Measurements from ENCODE around the gene EDN2. TPM values are rescaled to one million over a fixed set of nuclear protein-coding genes. Genes with fewer than 3 reads are reported as not detected.

The EDN2 gene
- polyA plus RNA-seq, 2 donors, result 6.9 to 32.1 TPM

- no peaks in the 10 kb centered on the region for H3K9me3 ChIP-seq (ENCODE audit: control insufficient read depth in 2 of 2, insufficient read depth in 1 of 2, low read depth in 1 of 2, low read length in 1 of 2)
- H3K36me3 ChIP-seq (ENCODE audit: control insufficient read depth in 2 of 2, insufficient read depth in 2 of 2, low read length in 1 of 2), result no peaks in the 10 kb centered on the region
- WGBS, 2 donors, result 80 to 88% methylated on average over 5 of the region's 5 CpGs
- H3K27ac ChIP-seq (ENCODE audit: low read depth in 2 of 2, low read length in 1 of 2), result no peak overlapping the region
- H3K27me3 ChIP-seq (ENCODE audit: control insufficient read depth in 1 of 2, insufficient read depth in 2 of 2, low read length in 2 of 2), result no peaks in the 10 kb centered on the region
- H3K4me3 ChIP-seq (ENCODE audit: low read depth in 1 of 2, low read length in 2 of 2), result no peak overlapping the region
- peaks cover 9 to 13% of the 10 kb centered on the region in 2 donors for H3K4me1 ChIP-seq (ENCODE audit: control insufficient read depth in 2 of 2, insufficient read depth in 2 of 2, low read length in 1 of 2)
Observed at GRCh38 chr1:41436281-41437010, 48.0 kb downstream of the EDN2 start.

GRCh38 chr1:41435570-41436178 lies 48.8 kb downstream of the EDN2 start:
- no peak overlapping the region for H3K4me3 ChIP-seq (ENCODE audit: low read depth in 1 of 2, low read length in 2 of 2)
- no peak overlapping the region for H3K27ac ChIP-seq (ENCODE audit: low read depth in 2 of 2, low read length in 1 of 2)
- 71 to 76% methylated on average over 15 of the region's 15 CpGs for WGBS, 2 donors
- H3K9me3 ChIP-seq (ENCODE audit: control insufficient read depth in 2 of 2, insufficient read depth in 1 of 2, low read depth in 1 of 2, low read length in 1 of 2), result no peaks in the 10 kb centered on the region
- H3K4me1 ChIP-seq (ENCODE audit: control insufficient read depth in 2 of 2, insufficient read depth in 2 of 2, low read length in 1 of 2), result peaks cover 9 to 13% of the 10 kb centered on the region in 2 donors
- no peaks in the 10 kb centered on the region for H3K27me3 ChIP-seq (ENCODE audit: control insufficient read depth in 1 of 2, insufficient read depth in 2 of 2, low read length in 2 of 2)
- no peaks in the 10 kb centered on the region for H3K36me3 ChIP-seq (ENCODE audit: control insufficient read depth in 2 of 2, insufficient read depth in 2 of 2, low read length in 1 of 2)

GRCh38 chr1:41434748-41435449 lies 49.6 kb downstream of the EDN2 start:
- H3K27ac ChIP-seq (ENCODE audit: low read depth in 2 of 2, low read length in 1 of 2), result no peak overlapping the region
- no peaks in the 10 kb centered on the region for H3K36me3 ChIP-seq (ENCODE audit: control insufficient read depth in 2 of 2, insufficient read depth in 2 of 2, low read length in 1 of 2)
- H3K4me1 ChIP-seq (ENCODE audit: control insufficient read depth in 2 of 2, insufficient read depth in 2 of 2, low read length in 1 of 2), result peaks cover 9 to 13% of the 10 kb centered on the region in 2 donors
- no peaks in the 10 kb centered on the region for H3K27me3 ChIP-seq (ENCODE audit: control insufficient read depth in 1 of 2, insufficient read depth in 2 of 2, low read length in 2 of 2)
- no peak overlapping the region for H3K4me3 ChIP-seq (ENCODE audit: low read depth in 1 of 2, low read length in 2 of 2)
- H3K9me3 ChIP-seq (ENCODE audit: control insufficient read depth in 2 of 2, insufficient read depth in 1 of 2, low read depth in 1 of 2, low read length in 1 of 2), result no peaks in the 10 kb centered on the region
- WGBS, 2 donors, result 76 to 78% methylated on average over 6 of the region's 6 CpGs

- Histone ChIP-seq H3K9me3 (ENCODE audit: control insufficient read depth in 2 of 2, insufficient read depth in 1 of 2, low read depth in 1 of 2, low read length in 1 of 2) (no peaks in the 10 kb centered on the region), H3K4me1 (ENCODE audit: control insufficient read depth in 2 of 2, insufficient read depth in 2 of 2, low read length in 1 of 2) (peaks cover 9 to 13% of the 10 kb centered on the region in 2 donors), H3K4me3 (ENCODE audit: low read depth in 1 of 2, low read length in 2 of 2) (no peak overlapping the region), H3K36me3 (ENCODE audit: control insufficient read depth in 2 of 2, insufficient read depth in 2 of 2, low read length in 1 of 2) (no peaks in the 10 kb centered on the region), H3K27ac (ENCODE audit: low read depth in 2 of 2, low read length in 1 of 2) (no peak overlapping the region), H3K27me3 (ENCODE audit: control insufficient read depth in 1 of 2, insufficient read depth in 2 of 2, low read length in 2 of 2) (no peaks in the 10 kb centered on the region)
- WGBS, 2 donors, result 92% methylated on average over 5 of the region's 5 CpGs
Observed at GRCh38 chr1:41434306-41434705, 50.2 kb downstream of the EDN2 start.

GRCh38 chr1:41433501-41433900 lies 51.0 kb downstream of the EDN2 start:
- 81 to 82% methylated on average over 4 of the region's 4 CpGs for WGBS, 2 donors
- Histone ChIP-seq H3K27ac (ENCODE audit: low read depth in 2 of 2, low read length in 1 of 2) (no peak overlapping the region), H3K27me3 (ENCODE audit: control insufficient read depth in 1 of 2, insufficient read depth in 2 of 2, low read length in 2 of 2) (no peaks in the 10 kb centered on the region), H3K4me3 (ENCODE audit: low read depth in 1 of 2, low read length in 2 of 2) (no peak overlapping the region), H3K4me1 (ENCODE audit: control insufficient read depth in 2 of 2, insufficient read depth in 2 of 2, low read length in 1 of 2) (peaks cover 9 to 13% of the 10 kb centered on the region in 2 donors), H3K9me3 (ENCODE audit: control insufficient read depth in 2 of 2, insufficient read depth in 1 of 2, low read depth in 1 of 2, low read length in 1 of 2) (no peaks in the 10 kb centered on the region), H3K36me3 (ENCODE audit: control insufficient read depth in 2 of 2, insufficient read depth in 2 of 2, low read length in 1 of 2) (no peaks in the 10 kb centered on the region)

GRCh38 chr1:41432481-41433280 lies 51.8 kb downstream of the EDN2 start:
- Histone ChIP-seq H3K27ac (ENCODE audit: low read depth in 2 of 2, low read length in 1 of 2) (peak overlapping the region; percentile 26 to 52), H3K4me3 (ENCODE audit: low read depth in 1 of 2, low read length in 2 of 2) (no peak overlapping the region)
- WGBS, 2 donors, result 24 to 32% methylated on average over 17 of the region's 17 CpGs

GRCh38 chr1:41431490-41432350 lies 52.8 kb downstream of the EDN2 start:
- Histone ChIP-seq H3K27ac (ENCODE audit: low read depth in 2 of 2, low read length in 1 of 2) (no peak overlapping the region), H3K27me3 (ENCODE audit: control insufficient read depth in 1 of 2, insufficient read depth in 2 of 2, low read length in 2 of 2) (no peaks in the 10 kb centered on the region), H3K9me3 (ENCODE audit: control insufficient read depth in 2 of 2, insufficient read depth in 1 of 2, low read depth in 1 of 2, low read length in 1 of 2) (no peaks in the 10 kb centered on the region), H3K4me3 (ENCODE audit: low read depth in 1 of 2, low read length in 2 of 2) (no peak overlapping the region), H3K4me1 (ENCODE audit: control insufficient read depth in 2 of 2, insufficient read depth in 2 of 2, low read length in 1 of 2) (peaks cover 9 to 13% of the 10 kb centered on the region in 2 donors), H3K36me3 (ENCODE audit: control insufficient read depth in 2 of 2, insufficient read depth in 2 of 2, low read length in 1 of 2) (no peaks in the 10 kb centered on the region)
- 81 to 83% methylated on average over 20 of the region's 20 CpGs for WGBS, 2 donors

More at GRCh38 chr1:41432481-41433280, 51.8 kb downstream of the EDN2 start:
- no peaks in the 10 kb centered on the region for H3K36me3 ChIP-seq (ENCODE audit: control insufficient read depth in 2 of 2, insufficient read depth in 2 of 2, low read length in 1 of 2)
- H3K4me1 ChIP-seq (ENCODE audit: control insufficient read depth in 2 of 2, insufficient read depth in 2 of 2, low read length in 1 of 2), result peaks cover 9 to 13% of the 10 kb centered on the region in 2 donors
- no peaks in the 10 kb centered on the region for H3K27me3 ChIP-seq (ENCODE audit: control insufficient read depth in 1 of 2, insufficient read depth in 2 of 2, low read length in 2 of 2)
- no peaks in the 10 kb centered on the region for H3K9me3 ChIP-seq (ENCODE audit: control insufficient read depth in 2 of 2, insufficient read depth in 1 of 2, low read depth in 1 of 2, low read length in 1 of 2)

- Histone ChIP-seq H3K9me3 (ENCODE audit: control insufficient read depth in 2 of 2, insufficient read depth in 1 of 2, low read depth in 1 of 2, low read length in 1 of 2) (no peaks in the 10 kb centered on the region), H3K27ac (ENCODE audit: low read depth in 2 of 2, low read length in 1 of 2) (no peak overlapping the region), H3K4me3 (ENCODE audit: low read depth in 1 of 2, low read length in 2 of 2) (no peak overlapping the region), H3K36me3 (ENCODE audit: control insufficient read depth in 2 of 2, insufficient read depth in 2 of 2, low read length in 1 of 2) (no peaks in the 10 kb centered on the region), H3K4me1 (ENCODE audit: control insufficient read depth in 2 of 2, insufficient read depth in 2 of 2, low read length in 1 of 2) (peaks cover 9 to 13% of the 10 kb centered on the region in 2 donors), H3K27me3 (ENCODE audit: control insufficient read depth in 1 of 2, insufficient read depth in 2 of 2, low read length in 2 of 2) (no peaks in the 10 kb centered on the region)
- 69 to 71% methylated on average over 4 of the region's 4 CpGs for WGBS, 2 donors
Observed at GRCh38 chr1:41430582-41430981, 53.9 kb downstream of the EDN2 start.
